ENCODE data around the gene MAP3K13. TPM values are rescaled to one million over a fixed set of nuclear protein-coding genes. Genes with fewer than 3 reads are reported as not detected.

MAP3K13 gene
- total RNA-seq, 1 experiment from 2014 or later: 21.0 TPM

GRCh38 chr3:185521349-185522138 lies 158.6 kb downstream of the MAP3K13 start:
- BruUV-seq (replicated peaks): no TSS peak
- Histone ChIP-seq H3K4me1 (ENCODE audit: control insufficient read depth in 1 of 2, insufficient read depth in 2 of 2, low read length in 2 of 2) (peaks cover under 1% of the 10 kb centered on the region in 2 experiments), H3K9me2 (ENCODE audit: insufficient read depth) (no peaks in the 10 kb centered on the region), H3K9me3 (ENCODE audit: control insufficient read depth in 1 of 2, insufficient read depth in 1 of 2, low read depth in 1 of 2, low read length in 2 of 2) (no peaks in the 10 kb centered on the region), H3K27ac (ENCODE audit: low read depth, low read length) (no peak overlapping the region), H3K4me2 (ENCODE audit: low read length) (no peak overlapping the region), H2AFZ (ENCODE audit: low read depth, low read length, poor library complexity, severe bottlenecking) (no peak overlapping the region), H3K79me2 (ENCODE audit: insufficient read depth, low read length) (no peaks in the 10 kb centered on the region), H3K9ac (ENCODE audit: low read length) (no peak overlapping the region), H3K36me3 (ENCODE audit: control insufficient read depth in 1 of 2, insufficient read depth in 2 of 2, low read length in 2 of 2) (peaks cover 0 to 3% of the 10 kb centered on the region in 2 experiments; a peak in 1 of 4 replicates), H3K4me3 (replicated peaks in 1 of 2; ENCODE audit: low read depth in 1 of 2, low read length in 2 of 2) (no peak overlapping the region), H4K20me1 (ENCODE audit: insufficient read depth) (no peaks in the 10 kb centered on the region), H3K27me3 (ENCODE audit: insufficient read depth, low read length) (no peaks in the 10 kb centered on the region)
- ChIA-PET POLR2A (no interaction called here), RAD21 (ENCODE audit: low non-redundant PET in 1 of 2, low total read pairs in 2 of 2, uncharacterized antibody in 2 of 2, unreplicated experiment in 2 of 2) (no interaction called here), CTCF (no interaction called here)
- intact Hi-C loops (cut with micrococcal nuclease): no loop called here
- no peak for DNase-seq (ENCODE audit: low read depth, low spot score)
- TF ChIP-seq REST (IDR thresholded peaks at IDR 0.05; ENCODE audit: low read depth) (no peak), CBX3 (IDR thresholded peaks at IDR 0.05; ENCODE audit: low read depth) (no peak), ZBTB33 (IDR thresholded peaks at IDR 0.05; ENCODE audit: extremely low read depth, insufficient replicate concordance, low read length) (no peak), ELF1 (IDR thresholded peaks at IDR 0.05; ENCODE audit: borderline replicate concordance, low read depth) (no peak), SRF (IDR thresholded peaks at IDR 0.05; ENCODE audit: low read depth) (no peak), TCF7L2 (IDR thresholded peaks at IDR 0.05; ENCODE audit: borderline replicate concordance, extremely low read depth, insufficient read depth, insufficient read length) (no peak)
- TF ChIP-seq, protein P1, sequence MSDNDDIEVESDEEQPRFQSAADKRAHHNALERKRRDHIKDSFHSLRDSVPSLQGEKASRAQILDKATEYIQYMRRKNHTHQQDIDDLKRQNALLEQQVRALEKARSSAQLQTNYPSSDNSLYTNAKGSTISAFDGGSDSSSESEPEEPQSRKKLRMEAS (IDR thresholded peaks at IDR 0.05): no peak
- no peak for ATAC-seq

Data from HCT116 (cell line).